Activated CD8-positive, alpha-beta memory T cell treated with anti-CD3 and anti-CD28 coated beads, Interleukin-2, amount 50 U/mL, for 1 hour (primary cell): ENCODE measurements around the gene LILRB5.
"Not testable (repeated sequence)": the region's sequence is repeated elsewhere in the genome, so short reads cannot be mapped to it uniquely, and the experiment has no call there.

ENCODE experiments used
- DNase-seq: peaks from one replicate; pipeline ENCODE4 v3.0.0-alpha.2; 2020; ENCODE audit errors: extremely low read depth

LILRB5 gene

DNA sequence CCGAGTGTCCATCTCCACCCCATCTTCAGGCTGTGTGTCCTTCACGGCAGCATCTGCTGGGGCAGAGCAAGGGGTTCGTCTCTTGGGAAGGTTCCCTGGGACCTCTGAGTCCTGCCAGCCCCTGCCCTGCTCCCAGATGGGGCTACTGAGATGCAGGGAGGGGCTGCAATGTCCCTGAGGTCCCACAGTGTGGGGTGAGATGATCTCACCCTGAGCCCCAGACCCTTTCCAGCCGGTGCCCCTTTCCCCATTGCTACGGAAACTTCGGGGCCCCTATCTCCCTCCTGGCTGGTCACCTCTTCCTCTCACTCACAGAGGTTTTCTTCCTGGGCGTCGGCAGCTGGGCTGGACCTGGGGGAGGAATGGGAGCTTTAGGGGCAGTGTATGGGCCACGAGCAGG, 18.9 kb upstream of the LILRB5 start:
- no peak for DNase-seq

DNA sequence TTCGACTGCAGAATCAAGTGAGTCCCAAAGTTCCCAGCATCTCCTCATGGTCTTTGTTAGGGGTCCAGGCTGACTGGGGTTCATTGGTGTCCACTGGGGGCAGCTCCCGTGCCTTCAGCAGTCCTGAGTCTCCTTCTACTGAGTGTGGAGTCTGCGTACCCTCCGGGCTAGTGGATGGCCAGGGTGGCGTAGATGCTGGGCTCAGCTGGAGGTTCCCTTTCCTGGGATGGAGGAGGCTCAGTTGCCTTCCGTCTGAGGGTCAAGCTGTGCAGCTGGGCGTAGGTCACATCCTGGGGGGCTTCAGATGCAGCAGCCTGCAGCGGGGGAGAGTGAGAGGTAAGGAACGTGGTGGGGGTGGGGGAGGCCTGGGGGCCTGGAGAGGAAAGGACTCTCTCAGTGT, 17.4 kb upstream of the LILRB5 start:
- DNase-seq = not testable (repeated sequence)

DNA sequence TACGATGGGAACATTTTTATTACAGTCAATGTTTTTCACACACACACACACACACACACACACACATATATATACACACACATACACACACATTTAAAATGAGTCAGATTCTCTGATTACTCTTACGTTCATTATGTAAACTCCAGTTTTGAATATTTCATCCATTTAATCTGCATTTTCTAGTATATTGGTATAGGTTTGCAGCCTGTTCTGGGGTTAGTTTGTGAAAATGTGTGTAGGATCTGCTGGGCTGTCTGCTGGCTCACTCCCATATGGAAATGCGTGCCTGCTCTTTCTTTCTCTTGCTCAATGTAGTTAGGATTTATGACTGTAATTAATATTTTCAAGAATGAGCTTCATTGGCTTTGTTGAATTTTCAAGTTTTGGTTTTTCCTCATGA, 16.7 kb upstream of the LILRB5 start:
- no peak for DNase-seq

DNA sequence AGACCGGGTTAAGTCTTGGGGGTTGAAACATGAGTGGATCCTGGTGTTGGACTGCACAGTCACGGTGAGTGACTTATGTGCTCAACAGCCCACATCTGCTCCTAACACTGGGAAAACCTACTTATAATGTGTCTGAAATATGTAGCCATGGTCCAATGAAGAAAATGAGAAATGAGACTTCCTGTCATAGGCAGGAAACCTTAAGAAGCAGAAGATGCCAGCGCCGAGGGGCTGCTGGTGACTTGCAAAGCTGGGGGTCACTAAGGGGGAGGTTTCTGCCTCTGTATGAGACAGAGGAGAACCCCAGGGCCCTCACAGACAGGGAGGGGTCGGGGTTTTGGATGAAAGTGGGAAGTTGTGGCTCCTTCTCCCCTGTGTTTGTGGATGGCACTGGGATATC, 15.1 kb upstream of the LILRB5 start:
- not testable (repeated sequence) for DNase-seq

DNA sequence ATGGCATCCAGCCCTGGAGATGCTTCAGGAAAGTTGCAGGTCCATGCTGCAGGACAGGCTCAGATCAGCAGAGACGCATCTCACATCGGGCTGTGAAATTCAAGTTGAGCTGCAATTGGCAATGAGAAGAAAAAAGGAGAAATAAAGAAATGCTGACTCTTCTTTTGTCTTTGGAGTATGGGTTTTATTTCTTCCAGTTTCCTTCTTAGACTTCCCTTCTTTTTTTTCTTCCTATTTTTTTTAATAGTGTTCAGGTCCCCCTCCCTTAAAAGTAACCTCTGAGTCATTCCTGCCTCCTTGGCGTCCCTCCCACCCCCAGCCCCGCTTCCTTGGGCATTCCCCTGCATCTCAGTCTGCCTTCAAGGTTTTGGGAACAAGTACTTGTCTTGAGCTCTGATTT, 14.5 kb upstream of the LILRB5 start:
- not testable (repeated sequence) for DNase-seq

DNA sequence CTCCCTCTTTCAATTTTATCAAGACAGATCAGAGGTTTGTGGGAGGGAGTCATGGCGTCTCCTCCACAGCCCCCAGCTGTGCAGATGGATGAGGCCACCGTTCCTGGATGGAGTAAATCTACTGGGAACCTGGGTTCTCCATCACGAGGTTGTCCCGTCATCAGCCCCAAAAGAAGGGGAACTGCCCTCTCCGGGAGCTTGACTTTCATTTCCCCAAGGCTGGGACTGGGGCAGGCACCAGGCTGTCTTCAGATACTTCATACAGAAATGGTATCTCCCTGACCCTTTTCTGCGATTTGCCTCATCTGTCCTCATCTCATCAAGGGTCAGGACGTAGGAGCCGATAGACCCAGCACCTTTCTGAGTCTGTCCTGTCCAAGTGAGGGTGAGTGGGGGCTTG, 14.0 kb upstream of the LILRB5 start:
- DNase-seq = no peak

DNA sequence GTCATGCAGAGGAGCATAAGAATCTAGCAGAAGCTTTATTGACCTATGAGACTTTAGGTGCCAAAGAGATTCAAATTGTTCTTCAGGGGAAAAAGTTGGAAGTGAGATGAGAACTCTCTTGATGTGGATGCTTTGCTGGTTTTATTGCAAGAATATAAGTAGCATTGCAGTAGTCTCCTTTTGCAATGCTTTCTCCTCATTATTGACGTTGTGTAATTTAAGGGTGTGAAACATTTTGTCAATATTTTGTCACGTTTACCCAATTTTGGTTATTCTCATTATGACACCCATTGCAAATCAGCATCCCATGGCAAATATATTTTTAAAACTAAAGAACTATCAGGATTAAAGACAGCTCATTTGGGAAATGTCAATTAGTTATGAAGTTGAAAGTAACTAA, 11.9 kb upstream of the LILRB5 start:
- DNase-seq = no peak

DNA sequence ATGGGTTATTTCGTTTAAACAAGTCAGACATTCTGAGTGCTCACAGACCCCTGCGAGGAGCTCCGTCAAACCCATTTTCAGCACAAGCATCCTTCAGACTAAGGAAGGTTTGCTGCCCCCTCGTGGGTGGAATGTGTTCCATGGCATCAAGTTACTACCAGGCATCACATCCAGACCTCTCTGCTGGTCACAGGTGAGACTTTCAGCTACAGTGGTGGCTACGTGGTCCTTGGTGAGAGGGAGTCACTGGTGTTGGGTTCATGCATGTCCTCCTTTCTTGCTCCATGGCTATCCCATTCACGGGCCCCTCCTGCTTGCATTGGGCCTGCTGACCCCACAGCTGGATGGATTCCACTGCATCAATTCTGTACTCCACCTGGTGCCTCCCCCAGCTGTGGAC, 9.1 kb upstream of the LILRB5 start:
- peak; percentile 12 for DNase-seq

DNA sequence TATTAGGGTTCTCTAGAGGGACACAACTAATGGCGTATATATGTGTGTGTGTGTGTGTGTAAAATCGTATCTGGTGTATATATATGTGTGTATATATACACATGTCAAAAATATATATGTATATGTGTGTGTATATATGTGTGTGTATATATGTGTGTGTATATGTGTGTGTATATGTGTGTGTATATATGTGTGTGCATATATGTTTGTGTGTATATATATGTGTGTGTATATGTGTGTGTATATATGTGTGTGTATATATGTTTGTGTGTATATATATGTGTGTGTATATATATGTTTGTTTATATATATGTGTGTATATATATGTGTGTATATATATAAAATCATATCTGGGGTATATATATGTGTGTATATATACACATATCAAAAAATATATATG, 5.4 kb upstream of the LILRB5 start:
- DNase-seq = no peak

DNA sequence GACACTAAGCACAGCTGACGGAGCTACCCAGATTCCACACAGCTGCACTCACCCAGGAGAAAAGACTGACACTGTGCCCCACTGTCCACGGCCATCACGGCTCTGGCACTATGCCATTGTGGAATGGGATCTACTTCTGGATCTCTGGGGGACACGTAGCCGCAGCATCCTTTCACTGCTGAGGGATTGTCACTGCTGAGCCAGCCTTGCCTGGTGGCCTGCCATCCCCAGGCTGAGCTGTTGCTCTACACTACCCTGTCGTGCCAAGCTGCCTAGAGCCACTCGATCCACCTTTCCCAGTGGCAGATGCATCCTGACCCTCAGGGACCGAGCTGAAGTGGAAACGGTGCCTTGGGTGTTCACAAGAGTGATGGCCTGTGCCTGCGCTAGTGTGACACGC, 5.0 kb upstream of the LILRB5 start:
- no peak for DNase-seq

DNA sequence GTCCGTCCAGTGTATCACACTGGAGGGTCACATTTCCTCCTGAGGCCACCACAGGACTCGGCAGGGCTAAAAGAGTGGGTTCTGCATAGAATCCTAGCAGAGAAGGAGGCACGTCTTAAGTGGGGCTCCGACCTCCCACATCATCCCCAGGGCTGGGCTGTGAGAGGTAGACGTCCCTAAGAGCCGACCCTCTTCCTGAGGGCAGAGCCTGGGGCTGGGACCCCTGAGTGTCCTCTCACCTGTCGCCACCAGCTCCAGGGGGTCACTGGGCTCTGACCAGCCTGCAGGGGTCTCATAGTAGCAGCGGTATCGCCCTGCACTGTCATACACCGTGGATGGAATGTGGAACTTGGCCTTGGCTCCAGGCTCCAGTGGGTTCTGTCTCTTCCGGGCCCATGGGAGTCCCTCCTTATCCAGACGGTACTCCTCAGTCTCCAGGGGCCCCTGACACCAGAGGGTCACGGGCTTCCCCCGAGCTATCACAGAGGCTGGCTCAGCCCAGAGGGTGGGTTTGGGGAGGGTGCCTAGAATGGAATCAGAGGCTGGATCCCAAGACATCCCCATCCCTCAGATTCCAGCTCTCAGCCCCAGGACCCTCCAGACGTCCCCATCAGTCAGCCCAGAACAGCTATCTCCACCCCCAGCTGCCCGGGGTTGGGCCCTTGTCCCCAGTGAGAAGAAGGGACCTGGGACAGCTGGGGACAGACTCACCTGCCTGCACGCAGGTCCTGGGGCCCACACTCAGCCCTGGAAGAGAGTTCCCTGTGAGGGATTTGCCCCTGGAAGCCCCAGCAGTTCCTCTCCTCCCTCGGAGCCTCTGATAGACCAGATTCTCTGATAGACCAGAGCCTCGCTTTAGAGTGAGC, 590 bp downstream of the LILRB5 start:
- no peak for DNase-seq

DNA sequence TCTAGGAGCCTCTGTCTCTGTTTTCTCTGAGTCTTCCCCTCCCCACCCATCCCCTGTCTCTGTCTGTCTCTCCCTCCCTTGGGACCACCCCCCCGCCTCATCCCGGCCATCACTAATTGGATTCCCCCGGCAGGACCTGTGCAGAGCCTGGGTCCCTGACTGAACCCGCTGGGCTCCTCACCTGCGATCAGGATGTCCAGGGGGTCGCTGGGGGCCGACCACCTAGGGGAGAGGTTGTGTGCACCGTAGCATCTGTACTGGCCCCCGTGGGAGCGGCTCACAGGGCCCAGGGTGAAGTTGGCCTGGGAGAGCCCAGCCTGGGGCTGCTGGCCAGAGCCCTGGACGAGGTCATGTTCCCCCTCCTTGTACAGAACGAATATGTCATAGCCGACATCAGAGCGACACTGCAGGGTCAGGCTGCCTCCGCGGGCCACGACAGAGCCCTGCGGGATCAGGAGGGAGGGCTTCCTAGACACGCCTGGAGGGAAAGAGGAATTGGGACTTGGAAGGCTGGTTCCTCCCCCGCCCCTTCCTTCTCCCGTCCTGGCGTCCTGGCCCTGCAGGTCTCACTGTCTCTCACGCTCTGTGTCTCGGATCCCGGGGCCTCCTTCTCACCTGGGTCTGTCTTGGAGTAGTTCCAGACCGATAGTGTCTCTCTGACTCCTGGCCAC, 1.8 kb downstream of the LILRB5 start:
- DNase-seq = no peak

DNA sequence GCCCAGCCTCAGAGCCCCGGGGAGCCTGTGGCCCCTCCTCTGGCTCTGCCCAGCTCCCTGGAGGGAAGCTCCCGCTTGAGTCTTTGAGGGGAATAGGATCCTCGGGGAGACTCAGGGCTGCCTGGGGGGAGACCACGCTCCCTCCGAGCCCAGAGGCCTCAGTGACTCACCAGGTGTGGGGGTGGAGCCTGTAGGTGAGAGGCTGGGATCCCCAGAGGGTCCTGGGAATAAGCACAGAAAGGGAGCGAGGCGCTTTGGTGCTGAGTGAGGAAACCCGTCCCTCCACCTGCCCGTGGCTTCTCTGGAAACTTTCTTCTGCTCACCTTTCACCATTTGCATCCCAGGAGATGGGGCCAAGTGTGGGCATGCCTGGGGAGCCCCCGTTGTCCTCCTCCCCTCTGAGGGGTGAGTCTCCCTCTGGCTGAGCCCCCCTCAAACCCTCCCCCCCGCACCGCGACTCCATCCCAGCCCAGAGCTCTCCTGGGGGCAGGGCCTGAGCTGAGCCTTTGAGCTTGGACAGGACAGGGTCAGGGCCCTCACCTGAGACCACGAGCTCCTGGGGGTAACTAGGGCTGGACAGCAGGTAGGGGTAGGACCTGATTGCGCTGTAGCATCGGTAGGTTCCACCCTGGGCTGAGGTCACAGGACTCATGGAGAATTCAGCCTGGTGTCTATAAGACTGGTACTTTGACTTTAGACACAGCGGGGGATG, 2.7 kb downstream of the LILRB5 start:
- no peak for DNase-seq

DNA sequence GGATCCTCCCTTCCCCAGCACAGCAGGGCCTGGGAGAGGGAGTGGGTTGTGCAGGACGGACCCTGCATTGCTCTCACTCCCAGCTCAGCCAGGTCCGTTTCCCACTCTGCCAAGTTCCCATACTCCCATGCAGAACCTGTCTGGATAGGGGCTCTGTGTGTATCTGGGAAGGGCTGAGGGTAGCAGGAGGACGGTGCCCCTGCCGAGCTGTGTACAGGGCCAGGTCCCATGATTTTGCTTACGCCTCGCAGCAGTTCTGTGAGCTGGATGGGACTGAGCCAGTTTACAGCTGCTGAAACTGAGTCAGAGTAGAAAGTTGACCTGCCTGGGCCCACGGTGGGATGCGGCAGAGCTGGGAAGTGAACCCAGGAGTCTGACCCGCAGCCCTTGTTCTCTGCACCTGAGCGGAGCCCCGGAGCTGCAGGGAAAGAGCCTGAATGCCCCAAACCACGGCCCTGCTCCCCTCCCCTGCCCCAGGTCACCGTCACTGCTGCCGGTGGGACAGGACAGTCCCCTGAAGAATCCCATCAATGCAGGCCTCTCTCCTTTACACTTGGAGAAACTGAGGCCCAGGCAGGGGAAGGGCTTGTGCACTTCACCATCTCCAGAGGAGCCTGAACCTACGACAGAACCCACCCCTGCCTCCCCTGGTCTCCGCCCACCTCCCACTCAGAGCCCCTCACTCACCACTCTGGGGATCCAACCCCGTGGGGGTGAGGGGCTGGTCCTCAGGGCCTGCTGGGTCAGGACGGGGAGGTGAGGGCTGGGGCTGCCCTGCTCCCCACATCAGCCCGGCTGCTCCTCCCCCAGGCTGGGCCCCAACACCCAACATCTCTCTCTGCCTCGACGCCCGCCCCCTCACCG, 3.5 kb downstream of the LILRB5 start:
- no peak for DNase-seq

DNA sequence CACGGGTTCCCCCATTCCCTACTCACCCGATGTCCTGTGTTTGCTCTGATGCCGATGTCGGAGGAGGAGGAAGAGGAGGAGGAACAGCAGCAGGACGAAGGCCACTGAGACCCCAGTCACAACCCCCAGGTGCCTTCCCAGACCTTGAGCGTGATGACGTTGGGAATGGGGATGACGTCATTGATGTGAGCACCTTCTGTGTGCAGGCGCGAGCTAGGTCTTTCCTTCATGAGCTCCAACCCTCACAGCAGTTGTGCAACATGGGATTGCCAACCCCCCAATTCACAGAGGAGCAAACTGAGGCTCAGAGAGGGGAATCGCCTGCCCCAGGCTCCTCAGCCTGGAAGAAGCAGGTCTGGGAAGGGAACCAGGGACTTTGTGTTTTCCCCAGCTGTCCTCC, 4.2 kb downstream of the LILRB5 start:
- DNase-seq = no peak

DNA sequence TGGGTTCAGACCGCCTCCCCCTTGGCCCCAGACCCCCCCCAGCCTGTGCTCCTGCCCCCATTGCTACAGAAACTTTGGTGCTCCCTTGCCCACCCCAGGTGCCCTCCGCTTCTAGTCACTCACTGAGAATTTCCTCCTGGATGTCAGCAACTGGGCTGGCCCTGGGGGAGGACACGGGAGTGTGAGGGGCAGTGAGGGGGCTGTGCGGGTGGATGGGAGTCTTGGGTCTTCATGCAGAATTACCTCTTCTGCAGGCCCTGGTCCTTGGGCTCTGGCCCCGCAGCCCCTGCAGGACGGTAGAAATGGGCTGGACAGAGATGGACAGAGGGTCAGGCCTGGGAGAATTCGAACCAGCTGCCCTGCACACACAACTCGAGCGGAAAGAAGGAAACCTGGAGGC, 4.8 kb downstream of the LILRB5 start:
- no peak for DNase-seq

DNA sequence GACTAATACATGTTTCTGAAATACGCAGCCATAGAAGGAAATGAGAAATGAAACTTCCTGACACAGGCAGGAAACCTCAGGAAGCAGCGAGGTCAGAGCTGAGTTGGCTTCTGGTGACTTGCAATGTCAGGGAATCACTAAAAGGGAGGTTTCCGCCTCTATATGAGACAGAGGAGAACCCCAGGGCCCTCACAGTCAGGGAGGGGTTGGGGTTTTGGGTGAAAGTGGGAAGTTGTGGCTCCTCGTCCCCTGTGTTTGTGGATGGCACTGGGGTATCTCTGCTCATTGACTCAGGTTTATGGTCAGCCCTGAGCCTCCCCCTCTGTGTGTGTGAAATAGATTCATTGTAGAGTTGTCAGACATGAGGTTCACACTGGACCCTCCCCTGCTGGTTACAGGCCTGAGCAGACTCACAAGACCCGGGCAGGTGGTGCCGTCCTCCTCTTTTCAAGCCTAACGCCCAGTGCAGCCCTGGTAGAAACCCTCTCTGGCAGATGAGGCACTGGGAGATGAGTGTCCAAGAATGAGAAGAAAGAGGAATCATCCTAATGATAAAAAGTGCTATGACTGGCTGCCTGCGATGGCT, 9.0 kb downstream of the LILRB5 start:
- DNase-seq = no peak

DNA sequence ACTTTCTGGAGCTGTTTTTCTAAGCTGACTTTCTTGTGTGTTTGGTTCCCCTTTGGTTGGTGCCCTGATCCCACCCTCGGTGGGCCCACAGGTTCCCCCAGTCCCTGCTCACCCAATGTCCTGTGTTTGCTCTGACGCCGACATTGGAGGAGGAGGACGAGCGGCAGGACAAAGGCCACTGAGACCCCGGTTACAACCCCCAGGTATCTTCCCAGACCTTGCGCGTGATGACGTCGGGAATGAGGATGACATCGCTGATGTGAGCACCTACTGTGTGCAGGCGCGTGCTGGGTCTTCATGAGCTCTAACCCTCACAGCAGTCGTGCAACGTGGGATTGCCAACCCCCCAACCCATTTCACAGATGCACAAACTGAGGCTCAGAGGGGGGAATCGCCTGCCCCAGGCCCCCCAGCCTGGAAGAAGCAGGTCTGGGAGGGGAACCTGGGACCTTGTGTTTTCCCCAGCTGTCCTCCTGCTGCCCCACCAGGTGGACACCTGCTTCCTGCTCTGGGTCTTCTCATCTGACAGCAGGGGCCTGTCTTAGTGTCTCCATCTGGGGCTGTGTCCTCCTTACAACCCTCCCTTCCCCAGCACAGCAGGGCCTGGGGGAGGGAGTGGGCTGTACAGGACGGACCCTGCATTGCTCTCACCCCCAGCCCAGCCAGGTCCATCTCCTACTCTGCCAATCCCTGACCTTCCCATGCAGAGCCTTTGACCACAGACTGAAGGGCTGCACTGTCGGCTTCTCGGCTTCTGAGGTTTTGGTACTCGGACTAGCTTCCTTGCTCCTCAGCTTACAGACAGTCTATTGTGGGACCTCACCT, 9.8 kb downstream of the LILRB5 start:
- no peak for DNase-seq

DNA sequence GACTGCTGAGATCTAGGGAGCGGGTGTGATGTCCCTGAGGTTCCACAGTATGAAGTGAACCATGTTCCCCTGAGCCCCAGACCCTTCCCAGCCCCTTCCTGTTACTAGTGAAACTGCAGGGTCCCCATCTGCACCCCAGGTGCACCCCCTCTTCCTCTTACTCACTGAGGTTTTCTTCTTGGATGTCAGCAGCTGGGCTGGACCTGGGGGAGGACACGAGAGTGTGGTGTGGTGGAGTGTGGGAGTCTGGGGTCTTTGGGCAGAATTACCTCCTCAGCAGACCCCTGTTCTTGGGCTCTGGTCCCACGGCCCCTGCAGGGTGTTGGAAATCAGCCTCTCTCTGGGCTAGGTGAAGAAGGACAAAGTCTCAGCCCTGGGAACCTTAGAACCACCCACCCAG, 11.1 kb downstream of the LILRB5 start:
- DNase-seq = no peak

DNA sequence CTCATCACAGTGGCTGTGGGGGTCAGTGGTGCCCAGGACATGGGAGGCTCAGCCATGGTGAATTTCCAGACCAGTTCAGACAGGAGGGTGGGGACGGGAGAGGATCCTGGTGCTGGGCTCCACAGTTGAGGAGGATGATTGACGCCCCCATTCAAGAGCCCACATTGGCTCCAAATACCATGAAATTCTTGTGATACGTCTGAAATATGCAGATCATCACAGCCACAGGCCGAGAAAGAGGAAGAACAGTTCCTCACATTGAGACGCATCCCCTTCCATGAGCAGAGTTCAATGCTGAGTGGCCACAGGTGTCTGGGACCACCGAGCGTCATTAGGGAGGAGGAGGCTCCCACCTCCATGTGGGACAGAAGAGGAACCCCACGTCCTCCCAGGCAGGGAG, 13.3 kb downstream of the LILRB5 start:
- not testable (repeated sequence) for DNase-seq

DNA sequence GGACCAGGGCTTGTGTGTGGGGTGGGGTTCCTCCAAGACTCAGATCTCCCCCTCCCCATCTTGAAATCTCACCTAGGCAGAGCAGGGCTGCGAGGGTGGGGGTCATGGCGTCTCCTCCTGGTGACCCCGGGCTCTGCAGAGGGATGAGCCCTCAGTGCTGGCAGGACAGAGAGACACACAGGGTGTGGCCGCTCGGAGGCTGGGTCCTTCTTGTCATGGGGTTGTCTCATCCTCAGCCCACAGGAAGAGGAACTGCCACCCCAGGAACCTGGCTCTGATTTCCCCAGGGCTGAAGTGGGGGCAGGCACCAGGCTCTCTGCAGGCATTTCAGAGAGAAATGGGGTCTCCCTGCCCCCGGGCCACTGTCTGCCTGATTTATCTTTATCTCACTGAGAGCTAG, 14.4 kb downstream of the LILRB5 start, which contains the start of gene LILRA6:
Gene LILRA6, minus strand, starts transcription at position 145 of the 400 bp plus-strand sequence.
- not testable (repeated sequence) for DNase-seq
